GM18507 (cell line): ENCODE data around the gene PDPK1.

Experiments
- DNase-seq: peaks from one replicate; pipeline ENCODE4 v3.0.0; 2011; ENCODE audit warnings: low read depth; ENCODE audit not compliant: insufficient read length; ENCODE audit errors: extremely low spot score
- FAIRE-seq: peaks from 2 replicates; lab custom pipeline; 2011; peaks lifted over from hg19 to GRCh38; lab: Jason Lieb, UNC

Gene PDPK1

DNA sequence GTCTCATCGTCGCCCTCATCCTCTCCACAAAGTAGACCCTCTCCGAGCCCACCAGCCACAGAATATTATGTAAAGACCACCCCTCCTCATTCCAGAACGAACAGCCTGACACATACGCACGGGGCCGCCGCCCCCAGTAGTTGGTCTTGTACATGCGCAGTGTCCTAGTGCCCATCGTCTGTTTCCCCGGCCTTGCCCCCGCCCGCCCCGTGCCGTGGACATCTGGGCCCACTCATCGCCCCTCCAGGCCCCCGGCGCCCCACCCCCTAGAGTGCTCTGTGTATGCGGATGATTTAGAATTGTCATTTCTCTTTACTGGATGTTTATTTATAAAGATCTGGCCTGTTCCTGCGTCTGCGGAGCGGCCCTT is 18.1 kb upstream of the PDPK1 start:
- DNase-seq (no peak), FAIRE-seq (no peak)

DNA sequence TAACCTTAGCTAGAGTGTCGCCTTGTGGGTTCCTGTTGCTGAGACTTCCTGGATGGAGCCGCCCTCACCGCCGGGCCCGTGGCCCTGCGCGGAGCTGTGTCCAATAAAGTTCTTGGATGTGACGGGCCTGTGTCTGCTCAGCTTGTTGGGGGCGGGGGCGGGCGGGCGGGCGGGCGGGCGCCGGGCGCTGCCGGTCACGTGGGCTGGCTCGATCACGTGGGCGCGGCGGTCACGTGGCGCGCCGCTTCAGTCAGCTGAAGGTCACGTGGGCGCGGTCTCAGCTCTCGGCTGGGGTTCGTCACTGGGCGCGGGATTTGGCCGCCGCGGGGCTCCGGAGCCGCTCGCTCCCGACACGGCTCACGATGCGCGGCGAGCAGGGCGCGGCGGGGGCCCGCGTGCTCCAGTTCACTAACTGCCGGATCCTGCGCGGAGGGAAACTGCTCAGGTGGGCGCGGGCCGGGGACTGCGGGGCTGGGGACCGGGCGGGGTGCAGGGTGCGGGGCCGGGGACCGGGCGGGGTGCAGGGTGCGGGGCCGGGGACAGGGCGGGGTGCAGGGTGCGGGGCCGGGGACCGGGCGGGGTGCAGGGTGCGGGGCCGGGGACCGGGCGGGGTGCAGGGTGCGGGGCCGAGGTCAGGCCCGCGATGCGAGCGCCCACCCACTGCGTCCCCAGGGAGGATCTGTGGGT is 17.6 kb upstream of the PDPK1 start, which contains the start of gene AMDHD2:
Gene AMDHD2, plus strand, starts transcription at position 275 of the 687 bp plus-strand sequence. Its CDS starts 88 bp downstream, at position 363.
- FAIRE-seq (peak; percentile 59), DNase-seq (peak; percentile 93)

DNA sequence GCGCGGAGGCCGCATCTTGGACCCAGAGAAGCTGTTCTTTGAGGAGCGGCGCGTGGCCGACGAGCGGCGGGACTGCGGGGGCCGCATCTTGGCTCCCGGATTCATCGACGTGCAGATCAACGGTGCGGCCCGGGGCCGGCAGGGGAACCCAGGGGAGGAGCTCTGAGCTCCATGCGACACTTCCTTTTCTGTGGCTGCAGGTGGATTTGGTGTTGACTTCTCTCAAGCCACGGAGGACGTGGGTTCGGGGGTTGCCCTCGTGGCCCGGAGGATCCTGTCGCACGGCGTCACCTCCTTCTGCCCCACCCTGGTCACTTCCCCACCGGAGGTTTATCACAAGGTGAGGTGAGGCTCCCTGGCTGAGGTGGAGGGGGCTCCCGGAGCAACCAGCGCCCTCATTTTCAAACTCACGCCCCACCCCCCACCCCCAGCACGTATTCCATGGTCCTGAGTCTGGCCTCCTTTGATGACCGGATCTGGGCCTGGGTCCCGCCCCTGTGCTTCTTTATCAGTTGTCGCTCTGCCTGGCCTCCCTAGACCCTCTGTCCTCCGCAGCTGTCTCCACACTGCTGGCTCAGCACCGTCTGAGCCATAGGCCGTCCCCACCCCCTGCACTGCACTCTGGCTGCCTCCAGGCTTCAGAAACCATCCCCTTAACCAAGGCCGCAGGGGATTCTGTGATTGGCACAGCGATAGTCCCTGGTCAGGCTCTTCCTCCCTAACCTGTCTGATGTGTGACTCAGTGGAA is 16.9 kb upstream of the PDPK1 start:
- no peak for FAIRE-seq

DNA sequence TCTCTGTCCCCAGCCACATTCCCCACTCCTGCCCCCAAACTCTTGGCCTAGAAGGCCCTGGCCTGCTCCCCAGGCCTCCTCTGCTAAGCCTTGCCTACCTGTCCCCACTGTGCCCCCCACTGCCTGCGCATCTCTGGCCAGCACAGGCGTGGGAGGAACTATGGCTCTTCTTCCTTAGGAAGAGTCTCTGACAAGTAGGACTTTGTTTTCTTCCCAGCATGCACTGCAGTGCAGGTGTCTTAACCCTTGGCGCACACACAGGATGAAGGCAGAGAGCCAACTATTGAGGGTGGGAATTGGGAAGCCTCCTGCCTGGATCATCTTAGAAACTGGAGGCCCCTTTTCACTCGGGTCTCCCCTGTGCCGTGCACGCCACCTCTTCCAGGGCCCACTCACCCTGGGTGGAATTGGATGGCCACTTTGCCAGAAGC is 14.0 kb upstream of the PDPK1 start:
- no peak for DNase-seq
- no peak for FAIRE-seq

More for the DNA sequence above, 16.9 kb upstream of the PDPK1 start:
- DNase-seq = no peak

DNA sequence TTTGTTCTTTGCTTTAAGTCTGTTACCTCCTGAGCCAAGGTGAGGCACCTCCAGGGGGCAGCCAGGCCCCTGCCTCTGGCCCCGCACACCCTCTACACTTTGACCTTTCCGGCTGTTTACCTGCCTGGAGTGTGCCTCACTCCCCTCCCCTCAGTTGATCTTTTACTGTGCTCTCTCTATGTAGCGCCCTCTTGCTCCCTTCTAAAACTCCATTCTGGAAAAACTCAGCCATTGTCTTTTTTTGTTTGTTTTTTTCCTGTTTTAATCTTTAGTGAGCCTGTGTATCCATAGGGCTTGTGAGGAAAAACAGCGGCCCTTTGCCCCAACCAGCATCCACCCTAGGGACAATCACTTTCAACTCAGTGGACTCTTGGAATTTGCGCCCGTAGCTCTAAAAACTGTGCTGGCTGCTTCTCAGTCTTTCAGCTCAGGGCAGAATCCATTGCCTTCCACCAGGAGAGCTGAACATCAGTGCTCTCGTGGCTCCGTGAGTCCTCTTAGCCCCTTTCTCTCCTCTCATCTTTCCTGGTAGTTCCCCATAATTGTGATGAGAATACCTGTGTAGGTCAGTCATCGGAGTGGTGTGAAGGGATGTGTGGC is 13.4 kb upstream of the PDPK1 start:
- FAIRE-seq = no peak
- DNase-seq = no peak

DNA sequence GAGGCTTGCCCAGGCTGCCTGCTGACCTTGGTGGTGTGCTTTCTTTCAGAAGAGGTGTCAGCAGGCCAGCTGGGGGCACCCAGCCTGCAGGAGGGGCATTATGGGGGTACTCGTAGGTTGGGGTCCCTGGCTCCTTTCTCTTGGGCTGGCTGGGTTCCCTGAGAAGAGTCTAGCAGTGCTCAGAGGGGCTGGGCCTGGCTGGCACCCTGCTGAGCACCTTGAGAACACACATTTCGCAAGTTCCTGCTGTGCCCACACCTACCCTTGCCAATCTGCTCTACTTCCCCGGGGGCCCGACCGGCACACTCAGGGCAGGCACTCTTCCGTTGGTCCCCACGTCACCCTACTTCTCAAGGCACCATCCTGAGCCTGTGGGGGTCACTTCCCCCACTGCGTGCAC is 11.7 kb upstream of the PDPK1 start:
- FAIRE-seq = no peak

DNA sequence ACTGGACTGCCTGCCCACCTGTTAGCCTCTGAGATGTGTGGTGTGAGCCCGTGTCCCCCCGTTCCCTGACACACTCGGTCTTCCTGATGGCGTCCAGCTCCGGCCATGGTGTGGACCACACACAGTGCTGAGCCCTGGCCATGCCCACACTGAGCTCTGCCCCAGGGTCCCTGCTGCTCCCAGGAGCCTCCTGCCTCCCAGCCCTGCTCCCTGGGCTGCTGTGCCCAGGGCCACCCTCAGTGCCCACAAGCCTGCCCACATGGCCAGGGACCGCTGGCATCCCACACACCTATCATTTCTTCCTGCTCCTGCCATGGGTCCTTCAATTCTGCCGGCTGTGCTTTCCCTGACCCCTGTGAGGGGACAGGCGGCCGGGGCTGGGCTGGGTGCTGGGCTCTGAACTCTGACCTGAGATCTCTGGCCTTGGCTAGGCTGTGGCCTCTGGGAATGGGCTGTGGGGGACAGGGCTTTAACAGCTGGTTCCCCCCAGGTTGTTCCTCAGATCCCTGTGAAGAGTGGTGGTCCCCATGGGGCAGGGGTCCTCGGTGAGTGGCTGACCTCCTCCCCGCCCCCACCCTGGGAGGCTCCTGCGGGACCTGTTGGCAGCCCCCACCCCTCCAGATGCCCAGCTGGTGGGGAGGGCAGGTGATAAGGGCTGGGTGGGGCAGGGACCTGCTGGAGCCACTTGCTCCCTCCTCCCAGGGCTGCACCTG is 10.6 kb upstream of the PDPK1 start:
- DNase-seq (no peak), FAIRE-seq (no peak)

More for the DNA sequence above, 11.7 kb upstream of the PDPK1 start:
- no peak for DNase-seq

DNA sequence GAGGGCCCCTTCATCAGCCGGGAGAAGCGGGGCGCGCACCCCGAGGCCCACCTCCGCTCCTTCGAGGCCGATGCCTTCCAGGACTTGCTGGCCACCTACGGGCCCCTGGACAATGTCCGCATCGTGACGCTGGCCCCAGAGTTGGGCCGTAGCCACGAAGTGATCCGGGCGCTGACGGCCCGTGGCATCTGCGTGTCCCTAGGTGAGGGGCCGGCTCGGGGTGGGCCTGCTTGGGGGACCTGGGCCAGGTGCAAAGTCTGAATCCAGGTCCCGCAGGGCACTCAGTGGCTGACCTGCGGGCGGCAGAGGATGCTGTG is 10.1 kb upstream of the PDPK1 start:
- DNase-seq (no peak), FAIRE-seq (no peak)

DNA sequence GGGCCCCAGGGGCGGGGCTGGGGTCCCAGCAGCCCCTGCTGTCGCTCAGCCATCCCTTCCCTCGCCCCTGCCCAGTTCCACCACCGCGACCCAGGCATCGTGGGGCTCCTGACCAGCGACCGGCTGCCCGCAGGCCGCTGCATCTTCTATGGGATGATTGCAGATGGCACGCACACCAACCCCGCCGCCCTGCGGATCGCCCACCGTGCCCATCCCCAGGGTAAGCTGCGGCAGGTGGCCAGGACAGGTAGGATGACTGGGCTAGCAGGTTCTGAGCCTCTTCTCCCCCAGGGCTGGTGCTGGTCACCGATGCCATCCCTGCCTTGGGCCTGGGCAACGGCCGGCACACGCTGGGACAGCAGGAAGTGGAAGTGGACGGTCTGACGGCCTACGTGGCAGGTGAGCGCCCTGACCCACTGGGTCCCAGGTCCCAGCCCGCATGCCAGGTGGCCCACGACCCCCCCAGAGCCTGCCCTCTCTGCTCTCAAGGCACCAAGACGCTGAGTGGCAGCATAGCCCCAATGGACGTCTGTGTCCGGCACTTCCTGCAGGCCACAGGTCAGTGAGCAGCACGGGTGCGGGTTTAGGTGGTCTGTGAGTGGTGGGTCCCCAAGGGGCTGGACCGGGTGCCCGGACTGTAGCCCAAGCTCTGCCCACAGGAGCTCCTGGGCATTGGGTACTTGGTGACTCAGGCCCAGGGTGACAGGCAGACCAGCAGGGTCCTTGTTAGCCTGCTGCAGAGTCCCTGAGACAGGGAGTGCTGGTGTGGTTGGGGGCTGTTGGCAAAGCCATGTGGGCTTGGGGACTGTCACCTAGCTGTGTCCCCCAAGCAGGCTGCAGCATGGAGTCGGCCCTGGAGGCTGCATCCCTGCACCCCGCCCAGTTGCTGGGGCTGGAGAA is 9.4 kb upstream of the PDPK1 start:
- FAIRE-seq = no peak

DNA sequence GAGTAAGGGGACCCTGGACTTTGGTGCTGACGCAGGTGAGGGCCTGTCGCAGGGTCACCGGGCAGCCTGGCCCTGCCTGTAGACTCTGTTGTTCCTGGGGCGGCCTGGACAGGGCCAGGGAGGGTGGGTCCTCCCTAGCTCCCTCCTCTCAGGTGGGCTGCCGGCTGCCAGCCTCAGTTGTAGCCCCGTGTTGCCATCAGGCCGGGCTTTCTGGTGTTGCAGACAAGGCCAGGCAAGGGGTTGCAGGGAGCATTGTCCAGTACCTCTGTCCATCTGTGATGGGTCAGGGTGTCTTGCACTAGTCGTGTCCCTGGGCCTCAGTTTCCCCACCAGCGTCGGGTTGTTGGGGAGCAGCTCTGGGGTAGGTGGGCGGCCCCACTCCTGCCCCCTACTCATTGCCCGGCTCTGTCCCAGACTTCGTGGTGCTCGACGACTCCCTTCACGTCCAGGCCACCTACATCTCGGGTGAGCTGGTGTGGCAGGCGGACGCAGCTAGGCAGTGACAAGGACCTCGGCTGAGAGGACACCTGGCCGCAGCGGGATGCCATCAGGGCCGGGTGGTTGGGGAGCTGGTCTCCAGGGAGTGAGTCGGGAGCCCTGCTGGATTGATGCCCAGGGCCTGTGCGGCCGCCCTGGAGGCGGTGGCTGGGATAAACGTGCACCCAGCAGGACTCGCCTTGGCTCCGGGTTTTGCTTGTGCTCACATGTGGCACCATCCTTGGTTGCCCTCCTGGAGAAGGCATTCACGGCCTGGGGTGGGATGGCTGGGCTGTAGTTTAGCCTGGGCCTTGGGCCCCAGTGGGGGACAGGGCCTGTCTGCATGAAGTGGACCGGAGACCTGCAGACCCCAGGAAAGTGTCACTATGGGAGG is 8.5 kb upstream of the PDPK1 start:
- FAIRE-seq = no peak
- no peak for DNase-seq

More for the DNA sequence above, 9.4 kb upstream of the PDPK1 start:
- no peak for DNase-seq

DNA sequence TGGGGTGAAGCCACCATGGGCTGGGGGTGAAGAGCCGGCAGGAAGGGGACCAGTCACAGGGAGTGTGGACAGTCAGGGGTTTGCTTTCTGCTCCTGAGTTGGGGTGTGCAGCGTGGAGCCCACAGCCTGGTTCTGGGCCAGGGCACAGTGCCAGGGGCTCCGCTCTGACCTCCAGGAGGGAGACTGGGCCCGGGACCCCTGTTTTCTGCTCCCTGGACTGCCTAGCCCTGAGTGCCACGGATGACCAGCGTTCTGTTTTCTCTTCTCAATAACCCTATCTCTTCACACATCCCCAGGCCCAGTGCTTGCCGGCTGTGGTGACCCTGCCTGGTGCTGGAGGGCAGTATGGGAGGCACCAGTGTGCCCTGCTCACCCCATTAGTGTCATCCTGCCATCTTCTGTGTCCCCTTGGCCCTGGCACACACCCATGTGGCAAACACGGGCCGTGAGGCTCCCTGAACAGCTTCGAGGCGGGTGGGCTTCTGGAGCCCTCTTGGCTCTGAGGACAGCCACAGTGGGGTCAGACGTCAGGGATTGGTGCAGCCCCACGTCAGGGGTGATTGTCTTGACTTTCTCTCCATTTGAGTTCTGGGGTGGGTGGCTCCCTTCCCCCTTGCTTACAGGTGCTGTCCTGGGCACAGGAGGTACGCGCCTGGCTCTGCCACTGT is 7.7 kb upstream of the PDPK1 start:
- DNase-seq (no peak), FAIRE-seq (no peak)

DNA sequence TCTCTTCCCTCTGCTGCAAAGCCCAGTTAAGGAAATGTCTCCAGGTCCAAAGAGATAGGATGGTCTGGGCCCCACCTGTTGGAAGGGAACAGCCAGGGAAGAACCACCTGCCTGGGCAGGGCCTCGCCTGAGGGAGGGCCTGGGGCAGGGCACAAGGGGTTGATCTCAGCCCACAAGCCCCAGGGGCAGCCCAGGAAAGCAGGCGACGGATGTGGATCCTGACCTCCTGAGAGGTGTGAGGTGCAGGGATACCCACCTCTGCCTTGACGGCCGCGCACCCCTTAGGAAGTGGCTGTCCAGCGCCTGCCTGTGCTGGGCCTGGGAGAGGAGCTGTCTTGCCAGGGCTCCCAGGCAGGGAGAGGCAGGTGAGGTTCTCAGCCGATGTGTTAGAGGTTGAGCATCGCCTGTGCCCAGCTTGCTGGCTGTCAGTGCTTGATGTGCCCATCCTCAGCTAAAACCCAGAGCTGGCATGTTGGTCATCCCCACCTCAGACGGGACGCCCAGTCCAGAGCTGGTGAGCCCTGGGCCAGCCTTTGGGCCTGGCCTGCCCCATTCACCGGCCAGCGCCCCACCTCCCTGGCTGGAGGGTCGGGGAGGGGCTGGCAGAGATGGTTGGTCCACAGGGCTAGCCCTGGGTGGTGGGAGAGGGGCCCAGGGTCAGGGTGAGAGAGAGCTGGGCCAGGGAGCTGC is 7.0 kb upstream of the PDPK1 start:
- FAIRE-seq = no peak
- DNase-seq = no peak

DNA sequence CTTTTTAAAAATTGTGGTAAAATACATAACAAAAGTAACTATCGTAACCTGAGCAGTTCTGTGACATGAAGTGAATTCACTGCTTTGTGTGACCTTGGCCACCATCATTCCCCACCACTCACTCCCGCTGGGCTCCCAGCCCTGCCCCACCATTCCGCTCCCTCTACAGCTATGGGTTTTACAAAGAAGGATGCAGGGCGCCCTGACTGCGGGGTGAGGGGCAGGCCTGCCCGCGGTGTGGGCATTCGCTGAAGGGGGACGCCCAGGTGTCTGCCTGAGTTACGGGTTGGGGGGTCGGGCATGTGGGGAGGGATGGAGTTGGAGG is 6.5 kb upstream of the PDPK1 start, which contains the start of gene CEMP1:
Gene CEMP1, minus strand, starts transcription at position 38 of the 325 bp plus-strand sequence. CDS start 335 bp downstream, outside the sequence.
- no peak for FAIRE-seq
- DNase-seq = no peak

DNA sequence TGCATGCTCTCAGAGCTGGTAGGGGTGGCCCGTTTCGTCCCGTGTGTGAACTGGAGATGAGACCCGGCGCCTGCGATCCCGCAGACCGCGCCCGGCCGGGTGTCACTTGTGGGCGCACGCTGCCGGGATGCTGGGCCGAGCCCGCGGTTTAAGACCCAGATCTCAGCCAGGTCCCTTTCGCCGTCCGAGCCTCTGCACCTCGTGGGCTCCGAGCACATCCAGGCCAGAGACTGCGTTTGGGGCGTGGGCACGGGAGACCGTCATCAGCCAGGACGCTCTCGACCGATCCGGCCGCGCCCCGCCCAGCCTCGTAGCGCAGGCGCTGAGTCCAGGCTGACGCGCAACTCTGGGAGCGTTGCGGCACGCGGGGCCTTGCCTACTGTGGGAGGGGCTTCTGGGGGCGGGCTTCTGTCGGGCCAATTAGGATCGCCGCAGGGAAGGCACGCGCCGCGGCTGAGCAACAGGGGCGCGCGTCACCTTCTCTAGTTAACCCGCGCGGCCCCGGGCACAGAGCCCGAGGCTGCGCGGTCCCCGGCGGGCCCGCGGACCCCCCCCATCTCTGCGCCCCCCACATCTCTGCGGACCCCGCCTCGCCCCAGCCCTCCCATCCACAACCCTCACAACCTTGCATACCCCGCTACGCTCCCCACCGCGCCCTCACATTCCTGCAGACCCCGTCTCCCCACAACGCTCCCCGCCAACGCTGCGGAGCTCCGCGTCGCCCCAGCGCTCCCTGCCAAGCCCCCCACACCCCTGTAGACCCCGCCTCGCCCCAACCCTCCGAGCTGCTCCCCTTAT is 5.9 kb upstream of the PDPK1 start:
- peak; percentile 99 for FAIRE-seq

DNA sequence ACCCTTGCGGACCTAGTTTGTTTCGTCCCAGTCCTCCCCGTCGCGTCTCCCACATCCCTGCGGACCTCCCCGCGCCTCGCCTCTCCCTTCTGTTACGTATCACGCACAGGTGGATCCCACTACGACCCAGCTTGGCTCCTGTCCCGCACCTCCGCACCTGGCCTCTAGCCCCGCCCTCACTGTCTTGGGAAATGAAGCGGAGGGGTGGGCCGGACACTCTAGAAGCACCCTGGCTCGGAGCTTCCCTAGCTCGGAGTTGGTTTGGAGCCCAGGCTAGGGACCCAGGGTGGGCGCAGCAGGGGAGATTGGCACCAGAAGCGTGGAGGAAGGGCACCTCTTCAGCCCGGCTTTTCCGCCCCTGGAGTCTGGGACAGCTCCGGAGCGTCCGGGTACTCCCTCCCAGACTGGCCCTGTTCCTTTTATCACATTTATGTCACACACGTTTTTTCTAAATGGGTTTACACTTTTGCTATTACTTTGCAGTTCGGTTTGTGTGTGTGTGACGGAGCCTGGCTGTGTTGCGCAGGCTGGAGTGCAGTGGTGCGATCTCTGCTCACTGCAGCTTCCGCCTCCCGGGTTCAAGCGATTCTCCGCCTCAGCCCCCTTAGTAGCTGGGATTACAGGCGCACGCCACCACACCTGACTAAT is 5.2 kb upstream of the PDPK1 start:
- DNase-seq = no peak
- FAIRE-seq = peak; percentile 76

More for the DNA sequence above, 5.9 kb upstream of the PDPK1 start:
- peak; percentile 96 for DNase-seq
